ENCODE measurements around the gene SOWAHD. TPM values are rescaled to one million over a fixed set of nuclear protein-coding genes. Genes with fewer than 3 reads are reported as not detected.
A peak's percentile ranks its signal among the peaks of the same experiment; 100 is the strongest.
"Not testable (repeated sequence)": the region's sequence is repeated elsewhere in the genome, so short reads cannot be mapped to it uniquely, and the experiment has no call there.

The SOWAHD gene
- total RNA-seq, 1 donor from 2014 or later: 0.40 TPM

GRCh38 chrX:119791437-119792231 is 33.2 kb downstream of the SOWAHD start, which contains the start of gene RPL39:
RPL39 (minus strand) TSS chrX:119791630; CDS start chrX:119791576, 54 bp downstream.
- Mint-ChIP-seq H3K27ac (ENCODE audit: unreplicated experiment) (peak within 1 kb of the TSS; percentile 100), H3K9me3 (peaks cover 3% of the 10 kb centered on the region), H3K27me3 (ENCODE audit: low read depth) (no peaks in the 10 kb centered on the region), H3K36me3 (ENCODE audit: low read depth) (peaks cover 19% of the 10 kb centered on the region), H3K4me3 (peak within 1 kb of the TSS; percentile 98), H3K4me1 (peaks cover 33% of the 10 kb centered on the region)
- no peak for TF ChIP-seq CTCF (conservative IDR thresholded peaks at IDR 0.05)
- peak; percentile 54 for DNase-seq (ENCODE audit: low read depth, low spot score)

GRCh38 chrX:119801253-119802221 is 43.1 kb downstream of the SOWAHD start:
- H3K4me3 Mint-ChIP-seq: no peak overlapping the region
- no peak for DNase-seq (ENCODE audit: low read depth, low spot score)
- H3K36me3 Mint-ChIP-seq (ENCODE audit: low read depth): peaks cover 5% of the 10 kb centered on the region
- H3K9me3 Mint-ChIP-seq: peaks cover 2% of the 10 kb centered on the region
- no peaks in the 10 kb centered on the region for H3K27me3 Mint-ChIP-seq (ENCODE audit: low read depth)
- no peak for TF ChIP-seq CTCF (conservative IDR thresholded peaks at IDR 0.05)
- H3K27ac Mint-ChIP-seq (ENCODE audit: unreplicated experiment): no peak overlapping the region
- no peaks in the 10 kb centered on the region for H3K4me1 Mint-ChIP-seq

- H3K9me3 Mint-ChIP-seq: peaks cover 2% of the 10 kb centered on the region
- no peaks in the 10 kb centered on the region for H3K4me1 Mint-ChIP-seq
- H3K4me3 Mint-ChIP-seq: no peak overlapping the region
- H3K36me3 Mint-ChIP-seq (ENCODE audit: low read depth): peaks cover 7% of the 10 kb centered on the region
- DNase-seq (ENCODE audit: low read depth, low spot score): no peak
- no peaks in the 10 kb centered on the region for H3K27me3 Mint-ChIP-seq (ENCODE audit: low read depth)
- no peak for TF ChIP-seq CTCF (conservative IDR thresholded peaks at IDR 0.05)
- H3K27ac Mint-ChIP-seq (ENCODE audit: unreplicated experiment): no peak overlapping the region
Measured at GRCh38 chrX:119802546-119802945, 44.2 kb downstream of the SOWAHD start.

- H3K27ac Mint-ChIP-seq (ENCODE audit: unreplicated experiment); H3K36me3 Mint-ChIP-seq (ENCODE audit: low read depth); H3K9me3 Mint-ChIP-seq; H3K4me1 Mint-ChIP-seq; H3K27me3 Mint-ChIP-seq (ENCODE audit: low read depth); DNase-seq (ENCODE audit: low read depth, low spot score); H3K4me3 Mint-ChIP-seq: not testable (repeated sequence)
Measured at GRCh38 chrX:119808461-119808860, 50.1 kb downstream of the SOWAHD start.

GRCh38 chrX:119809185-119809666 is 50.8 kb downstream of the SOWAHD start:
- DNase-seq (ENCODE audit: low read depth, low spot score): no peak
- Mint-ChIP-seq H3K4me1 (no peaks in the 10 kb centered on the region), H3K36me3 (ENCODE audit: low read depth) (peaks cover 4% of the 10 kb centered on the region), H3K4me3 (no peak overlapping the region), H3K9me3 (peaks cover 2% of the 10 kb centered on the region), H3K27ac (ENCODE audit: unreplicated experiment) (no peak overlapping the region), H3K27me3 (ENCODE audit: low read depth) (no peaks in the 10 kb centered on the region)
- no peak for TF ChIP-seq CTCF (conservative IDR thresholded peaks at IDR 0.05)

Other genes starting within 250 kb of the SOWAHD start
- gene STEEP1, start 193.2 kb upstream of the SOWAHD start, total RNA-seq: 24.5 and 26.8 TPM in 2 replicates
- gene UBE2A, start 184.0 kb upstream of the SOWAHD start, total RNA-seq: 43.5 and 45.4 TPM in 2 replicates
- gene NKRF, start 152.2 kb upstream of the SOWAHD start, total RNA-seq: 13.6 and 13.9 TPM in 2 replicates
- gene SEPTIN6, start 65.4 kb upstream of the SOWAHD start, total RNA-seq: 39.4 and 44.2 TPM in 2 replicates
- 2,047 and 2,088 TPM in 2 replicates for gene RPL39, start 33.0 kb downstream of the SOWAHD start, total RNA-seq
- 20.1 and 22.5 TPM in 2 replicates for gene UPF3B, start 94.4 kb downstream of the SOWAHD start, total RNA-seq
- gene RNF113A, start 113.1 kb downstream of the SOWAHD start, total RNA-seq: 11.5 and 11.9 TPM in 2 replicates
- gene NDUFA1, start 113.2 kb downstream of the SOWAHD start, total RNA-seq: 62.0 and 65.6 TPM in 2 replicates
- gene AKAP14, start 137.3 kb downstream of the SOWAHD start, total RNA-seq: not detected in 2 replicates
- gene NKAP, start 185.2 kb downstream of the SOWAHD start, total RNA-seq: 8.6 and 9.6 TPM in 2 replicates